Nephron progenitor cell (in vitro differentiated cells): ENCODE measurements around the gene RARS1.

Experiments used
- DNase-seq: peaks from one replicate; pipeline ENCODE4 v3.0.0; 2021
- H3K27ac Mint-ChIP-seq: 2 replicates; pipeline ENCODE4 v1.8.0; 2021; ENCODE audit warnings: mild to moderate bottlenecking, moderate library complexity, mixed read lengths
- H3K27me3 Mint-ChIP-seq: 2 replicates; pipeline ENCODE4 v1.8.0; 2021; ENCODE audit warnings: mild to moderate bottlenecking, low read depth, mixed read lengths; ENCODE audit not compliant: poor library complexity
- H3K36me3 Mint-ChIP-seq: 2 replicates; pipeline ENCODE4 v1.8.0; 2021; ENCODE audit warnings: low read depth, mixed read lengths
- H3K4me1 Mint-ChIP-seq: 2 replicates; pipeline ENCODE4 v1.8.0; 2021; ENCODE audit warnings: mixed read lengths
- H3K4me3 Mint-ChIP-seq: 2 replicates; pipeline ENCODE4 v1.8.0; 2021; ENCODE audit warnings: mild to moderate bottlenecking, moderate library complexity, mixed read lengths
- H3K9me3 Mint-ChIP-seq: 2 replicates; pipeline ENCODE4 v1.8.0; 2021; ENCODE audit warnings: mild to moderate bottlenecking, moderate library complexity, mixed read lengths
- CTCF ChIP-seq: fragments of 200-600 bp; sonication (generic); IDR thresholded peaks from 2 replicates; pipeline ENCODE4 v1.5.0; 2021; ENCODE audit warnings: antibody characterized with exemption

Gene RARS1

GRCh38 chr5:168447808-168448207 lies 38.5 kb upstream of the RARS1 start:
- no peaks in the 10 kb centered on the region for H3K9me3 Mint-ChIP-seq
- H3K27me3 Mint-ChIP-seq, result no peaks in the 10 kb centered on the region
- no peak for DNase-seq
- peaks cover 21% of the 10 kb centered on the region for H3K4me1 Mint-ChIP-seq
- no peak overlapping the region for H3K27ac Mint-ChIP-seq
- no peak for TF ChIP-seq CTCF
- peaks cover 17% of the 10 kb centered on the region for H3K36me3 Mint-ChIP-seq
- H3K4me3 Mint-ChIP-seq, result no peak overlapping the region

- H3K36me3 Mint-ChIP-seq, result peaks cover 13% of the 10 kb centered on the region
- TF ChIP-seq CTCF, result no peak
- H3K27me3 Mint-ChIP-seq, result no peaks in the 10 kb centered on the region
- no peaks in the 10 kb centered on the region for H3K9me3 Mint-ChIP-seq
- H3K4me1 Mint-ChIP-seq, result peaks cover 21% of the 10 kb centered on the region
- no peak for DNase-seq
- no peak overlapping the region for H3K27ac Mint-ChIP-seq
- H3K4me3 Mint-ChIP-seq, result no peak overlapping the region
These were observed 37.1 kb upstream of the RARS1 start for GRCh38 chr5:168449166-168449565.

- Mint-ChIP-seq H3K4me1 (peaks cover 23% of the 10 kb centered on the region), H3K9me3 (no peaks in the 10 kb centered on the region), H3K27me3 (no peaks in the 10 kb centered on the region), H3K27ac (no peak overlapping the region), H3K36me3 (peaks cover 5% of the 10 kb centered on the region), H3K4me3 (no peak overlapping the region)
- no peak for DNase-seq
- no peak for TF ChIP-seq CTCF
These were observed 34.7 kb upstream of the RARS1 start for GRCh38 chr5:168451565-168451964.

GRCh38 chr5:168455201-168455600 lies 31.1 kb upstream of the RARS1 start:
- H3K27me3 Mint-ChIP-seq, result no peaks in the 10 kb centered on the region
- no peak overlapping the region for H3K4me3 Mint-ChIP-seq
- H3K4me1 Mint-ChIP-seq, result peaks cover 11% of the 10 kb centered on the region
- no peak for TF ChIP-seq CTCF
- H3K27ac Mint-ChIP-seq, result no peak overlapping the region
- no peak for DNase-seq
- H3K36me3 Mint-ChIP-seq, result peaks cover 23% of the 10 kb centered on the region
- H3K9me3 Mint-ChIP-seq, result peaks cover 9% of the 10 kb centered on the region

GRCh38 chr5:168457542-168457941 lies 28.7 kb upstream of the RARS1 start:
- Mint-ChIP-seq H3K4me3 (no peak overlapping the region), H3K9me3 (peaks cover 9% of the 10 kb centered on the region), H3K27me3 (peaks cover 4% of the 10 kb centered on the region), H3K36me3 (peaks cover 23% of the 10 kb centered on the region), H3K27ac (no peak overlapping the region), H3K4me1 (peaks cover 12% of the 10 kb centered on the region)
- DNase-seq, result no peak
- no peak for TF ChIP-seq CTCF

GRCh38 chr5:168460606-168461005 lies 25.7 kb upstream of the RARS1 start:
- peaks cover 24% of the 10 kb centered on the region for H3K36me3 Mint-ChIP-seq
- no peak overlapping the region for H3K4me3 Mint-ChIP-seq
- H3K27me3 Mint-ChIP-seq, result peaks cover 6% of the 10 kb centered on the region
- DNase-seq, result no peak
- peaks cover 15% of the 10 kb centered on the region for H3K4me1 Mint-ChIP-seq
- H3K27ac Mint-ChIP-seq, result no peak overlapping the region
- peaks cover 9% of the 10 kb centered on the region for H3K9me3 Mint-ChIP-seq
- TF ChIP-seq CTCF, result no peak
